Dorsolateral prefrontal cortex (tissue), 118 donors: ENCODE results near the gene MYNN. TPM values are rescaled to one million over a fixed set of nuclear protein-coding genes. Genes with fewer than 3 reads are reported as not detected.

ENCODE experiments used
- total RNA-seq, 120 experiments: library from RNA; stranded (reverse); gene quantifications; one replicate each; pipeline versions ENCODE4 v1.2.3 to v1.2.4, GENCODE V29; 2022

The MYNN gene
- total RNA-seq, 120 experiments from 2014 or later: 9.5 to 20.4 (median 13.4) TPM

Other genes with a start within 250 kb of the MYNN start
- gene MECOM, start 109.7 kb upstream of the MYNN start, total RNA-seq: 10 to 100 TPM in 51 of 120 experiments, 1 to 10 TPM in 69; 4.0 to 25.0 (median 9.4) TPM
- 10 to 100 TPM in 10 of 120 experiments, 1 to 10 TPM in 68, not detected in 42; 1.6 to 15.3 (median 4.5) TPM for gene TERC, start 8.3 kb upstream of the MYNN start, total RNA-seq
- gene ACTRT3, start 3.8 kb upstream of the MYNN start, total RNA-seq: 10 to 100 TPM in 3 of 120 experiments, 1 to 10 TPM in 111, under 1 TPM in 6; 0.67 to 18.0 (median 2.1) TPM
- 1 to 10 TPM in 17 of 120 experiments, under 1 TPM in 83, not detected in 20; 0.23 to 1.8 (median 0.58) TPM for gene LRRIQ4, start 39.5 kb downstream of the MYNN start, total RNA-seq
- 10 to 100 TPM in 85 of 120 experiments, 1 to 10 TPM in 35; 4.9 to 20.1 (median 11.4) TPM for gene LRRC34, start 39.5 kb downstream of the MYNN start, total RNA-seq
- under 1 TPM in 6 of 120 experiments, not detected in 114; 0.18 to 0.35 (median 0.24) TPM for gene LRRC31, start 96.5 kb downstream of the MYNN start, total RNA-seq
- under 1 TPM in 8 of 120 experiments, not detected in 112; 0.22 to 0.66 (median 0.27) TPM for gene SAMD7, start 138.2 kb downstream of the MYNN start, total RNA-seq
- 100 to 1,000 TPM; 130 to 256 (median 198) TPM for gene SEC62, start 193.4 kb downstream of the MYNN start, total RNA-seq